PFSK-1 (cell line): ENCODE results near the gene APP.

Source experiments
- FOXP2 ChIP-seq: optimal IDR thresholded peaks from 2 replicates; pipeline ENCODE3; 2011; ENCODE audit warnings: borderline replicate concordance, control low read depth, inconsistent platforms; ENCODE audit not compliant: insufficient read depth; ENCODE audit errors: extremely low read length, extremely low read depth
- POLR2AphosphoS5 ChIP-seq: IDR thresholded peaks from 2 replicates; pipeline ENCODE4 v1.6.1; 2012; ENCODE audit warnings: low read depth, mild to moderate bottlenecking, control low read depth, low read length, moderate library complexity
- REST ChIP-seq, 2 experiments: IDR thresholded peaks; 2 replicates each; pipeline versions ENCODE4 v1.6.1 to v1.8.0; 2011 to 2012; ENCODE audit warnings: low read depth in 2 of 2, low read length in 2 of 2, control low read depth in 1 of 2, inconsistent platforms in 1 of 2, mild to moderate bottlenecking in 1 of 2, moderate library complexity in 1 of 2; ENCODE audit not compliant: insufficient read depth in 1 of 2
- SIN3A ChIP-seq: IDR thresholded peaks from 2 replicates; pipeline ENCODE4 v1.6.1; 2012; ENCODE audit warnings: mild to moderate bottlenecking, low read length, moderate library complexity, borderline replicate concordance; ENCODE audit not compliant: insufficient read depth
- TAF1 ChIP-seq: IDR thresholded peaks from 2 replicates; pipeline ENCODE4 v1.6.1; 2012; ENCODE audit warnings: low read length, control low read depth, borderline replicate concordance; ENCODE audit not compliant: insufficient read depth

Gene APP

GRCh38 chr21:25952306-25952705, 218.3 kb downstream of the APP start:
- TF ChIP-seq POLR2AphosphoS5 (no peak), SIN3A (no peak), REST (IDR thresholded peaks at IDR 0.05; ENCODE audit: insufficient read depth in 1 of 2, low read depth in 2 of 2, low read length in 2 of 2) (no peak), FOXP2 (no peak), TAF1 (no peak)

- TF ChIP-seq REST (IDR thresholded peaks at IDR 0.05; ENCODE audit: insufficient read depth in 1 of 2, low read depth in 2 of 2, low read length in 2 of 2): no peak
- no peak for TF ChIP-seq SIN3A
- TF ChIP-seq POLR2AphosphoS5: no peak
- no peak for TF ChIP-seq TAF1
- TF ChIP-seq FOXP2: no peak
Measured at GRCh38 chr21:25949701-25950100, 220.9 kb downstream of the APP start.

- TF ChIP-seq REST (IDR thresholded peaks at IDR 0.05; ENCODE audit: insufficient read depth in 1 of 2, low read depth in 2 of 2, low read length in 2 of 2) (no peak), SIN3A (no peak)
Measured at GRCh38 chr21:25944672-25945213, 225.8 kb downstream of the APP start.

GRCh38 chr21:25944082-25944481, 226.5 kb downstream of the APP start:
- TF ChIP-seq FOXP2 (no peak), REST (IDR thresholded peaks at IDR 0.05; ENCODE audit: insufficient read depth in 1 of 2, low read depth in 2 of 2, low read length in 2 of 2) (no peak)

GRCh38 chr21:25942135-25942534, 228.4 kb downstream of the APP start:
- TF ChIP-seq FOXP2 (no peak), REST (IDR thresholded peaks at IDR 0.05; ENCODE audit: insufficient read depth in 1 of 2, low read depth in 2 of 2, low read length in 2 of 2) (no peak), POLR2AphosphoS5 (no peak), SIN3A (no peak), TAF1 (no peak)
